Transverse colon (tissue), 4 donors: Measurements from ENCODE around the gene VPS8. TPM values are rescaled to one million over a fixed set of nuclear protein-coding genes. Genes with fewer than 3 reads are reported as not detected.

ENCODE experiments used
- DNase-seq: peaks from one replicate; pipeline ENCODE4 v3.0.0-alpha.2; 2019
- H3K27ac ChIP-seq, 4 donors: fragments of 200-600 bp; sonication (generic); 2 replicates each; pipeline ENCODE4 v1.5.1; 2016 to 2018; ENCODE audit warnings: inconsistent platforms in 4 of 4
- H3K27me3 ChIP-seq: fragments of 200-600 bp; sonication (generic); 2 replicates; pipeline ENCODE4 v1.5.1; 2017; ENCODE audit warnings: inconsistent platforms
- H3K36me3 ChIP-seq, 4 donors: fragments of 200-600 bp; sonication (generic); 2 replicates each; pipeline ENCODE4 v1.5.1; 2017 to 2019; ENCODE audit warnings: inconsistent platforms in 4 of 4
- H3K4me1 ChIP-seq, 4 donors: fragments of 200-600 bp; sonication (generic); 2 replicates each; pipeline ENCODE4 v1.5.1; 2017 to 2020; ENCODE audit warnings: inconsistent platforms in 4 of 4
- H3K4me3 ChIP-seq, 4 donors: fragments of 200-600 bp; sonication (generic); 1 replicate in 1 of 4; 2 replicates in 3 of 4; pipeline versions ENCODE4 v1.5.1 to v1.6.1; 2017 to 2019; ENCODE audit warnings: inconsistent platforms in 4 of 4
- H3K9me3 ChIP-seq, 2 donors: fragments of 200-600 bp; sonication (generic); 2 replicates each; pipeline ENCODE4 v1.5.1; 2017 to 2019; ENCODE audit warnings: inconsistent platforms in 2 of 2
- EP300 ChIP-seq: sonication (generic); formaldehyde crosslinking; IDR thresholded peaks from one replicate; pipeline ENCODE4 v1.6.1; 2017; ENCODE audit warnings: antibody characterized with exemption, low read depth
- POLR2A ChIP-seq: fragments of 450-650 bp; IDR thresholded peaks from one replicate; pipeline ENCODE4 v1.6.1; 2016; ENCODE audit warnings: antibody characterized with exemption, mild to moderate bottlenecking, moderate library complexity
- POLR2AphosphoS5 ChIP-seq, 3 donors: sonication (generic); formaldehyde crosslinking; IDR thresholded peaks; one replicate each; pipeline ENCODE4 v1.6.1; 2016; ENCODE audit warnings: antibody characterized with exemption in 3 of 3
- WGBS, 2 donors: methylation state at CpG; one replicate each; pipeline ENCODE4 v1.1.5; 2018; ENCODE audit warnings: low coverage in 1 of 2; 5-methylcytosine and 5-hydroxymethylcytosine counted together
- in situ Hi-C, 4 donors: fragments of 200-750 bp; cut with MboI; loops; one replicate each; pipeline versions ENCODE4 v1.15.0 to v1.15.1; 2017; ENCODE audit warnings: low sequenced_read_pairs in 3 of 4, low pct_ligation_motif_present in 1 of 4, low pct_unique_long_range_greater_than_20kb in 1 of 4
- intact Hi-C: fragments of 100-400 bp; cut with DNase I; formaldehyde crosslinking; loops from one replicate; pipeline ENCODE4 v1.15.1; 2023; ENCODE audit warnings: low total_unique reads
- total RNA-seq, 4 donors: library from RNA; depleted of rRNA; stranded (reverse); fragments of >200 nt; gene quantifications; one replicate each; pipeline ENCODE4 v1.1.0, GENCODE V29; 2016
- TF ChIP-seq, protein P1 (sequence below), 5 experiments: fragments of 200-600 bp in 3 of 5; fragments of 450-650 bp in 2 of 5; sonication (generic) in 3 of 5; IDR thresholded peaks; 1 replicate in 2 of 5; 2 replicates in 3 of 5; pipeline ENCODE4 v1.5.1; 2016 to 2017; ENCODE audit warnings: antibody characterized with exemption in 5 of 5, inconsistent platforms in 3 of 5, mild to moderate bottlenecking in 2 of 5, moderate library complexity in 1 of 5

Gene VPS8
- total RNA-seq, 4 donors from 2014 or later = 35.8 to 115 (median 70.3) TPM

DNA sequence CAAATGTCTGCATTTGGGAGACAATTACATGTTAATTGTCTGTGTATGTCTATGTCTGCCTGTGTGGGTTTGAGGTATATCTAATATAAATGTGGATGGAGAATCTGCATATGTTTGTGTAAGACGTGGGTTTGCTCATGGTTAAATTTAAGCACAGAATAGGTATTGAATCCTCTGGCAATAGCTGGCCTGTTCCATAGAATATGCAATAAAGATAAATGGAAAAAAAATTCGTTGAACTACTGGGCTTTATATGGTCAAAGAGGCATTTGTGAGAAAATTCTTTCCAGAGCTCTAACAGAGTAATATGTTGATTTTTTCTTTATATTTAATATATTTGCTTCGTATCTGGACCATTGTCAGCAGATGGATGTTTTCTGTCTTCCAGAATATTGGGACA, 1.4 kb downstream of the VPS8 start:
- in situ Hi-C loops = no loop called here
- H3K4me3 ChIP-seq = peak overlapping the region in 1 of 4 donors; percentile 77
- peaks cover 6 to 23% (median 10%) of the 10 kb centered on the region in 4 donors for H3K4me1 ChIP-seq
- no peak for DNase-seq
- H3K27me3 ChIP-seq = no peaks in the 10 kb centered on the region
- H3K9me3 ChIP-seq = no peaks in the 10 kb centered on the region
- no peak overlapping the region for H3K27ac ChIP-seq
- intact Hi-C loops = no loop called here
- no peaks in the 10 kb centered on the region for H3K36me3 ChIP-seq
- TF ChIP-seq EP300 (no peak), POLR2A (no peak), POLR2AphosphoS5 (IDR thresholded peaks at IDR 0.05) (no peak)
- TF ChIP-seq, protein P1, sequence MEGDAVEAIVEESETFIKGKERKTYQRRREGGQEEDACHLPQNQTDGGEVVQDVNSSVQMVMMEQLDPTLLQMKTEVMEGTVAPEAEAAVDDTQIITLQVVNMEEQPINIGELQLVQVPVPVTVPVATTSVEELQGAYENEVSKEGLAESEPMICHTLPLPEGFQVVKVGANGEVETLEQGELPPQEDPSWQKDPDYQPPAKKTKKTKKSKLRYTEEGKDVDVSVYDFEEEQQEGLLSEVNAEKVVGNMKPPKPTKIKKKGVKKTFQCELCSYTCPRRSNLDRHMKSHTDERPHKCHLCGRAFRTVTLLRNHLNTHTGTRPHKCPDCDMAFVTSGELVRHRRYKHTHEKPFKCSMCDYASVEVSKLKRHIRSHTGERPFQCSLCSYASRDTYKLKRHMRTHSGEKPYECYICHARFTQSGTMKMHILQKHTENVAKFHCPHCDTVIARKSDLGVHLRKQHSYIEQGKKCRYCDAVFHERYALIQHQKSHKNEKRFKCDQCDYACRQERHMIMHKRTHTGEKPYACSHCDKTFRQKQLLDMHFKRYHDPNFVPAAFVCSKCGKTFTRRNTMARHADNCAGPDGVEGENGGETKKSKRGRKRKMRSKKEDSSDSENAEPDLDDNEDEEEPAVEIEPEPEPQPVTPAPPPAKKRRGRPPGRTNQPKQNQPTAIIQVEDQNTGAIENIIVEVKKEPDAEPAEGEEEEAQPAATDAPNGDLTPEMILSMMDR (IDR thresholded peaks at IDR 0.05) = no peak
- 76 to 77% methylated on average over 3 of the region's 3 CpGs for WGBS, 2 donors

DNA sequence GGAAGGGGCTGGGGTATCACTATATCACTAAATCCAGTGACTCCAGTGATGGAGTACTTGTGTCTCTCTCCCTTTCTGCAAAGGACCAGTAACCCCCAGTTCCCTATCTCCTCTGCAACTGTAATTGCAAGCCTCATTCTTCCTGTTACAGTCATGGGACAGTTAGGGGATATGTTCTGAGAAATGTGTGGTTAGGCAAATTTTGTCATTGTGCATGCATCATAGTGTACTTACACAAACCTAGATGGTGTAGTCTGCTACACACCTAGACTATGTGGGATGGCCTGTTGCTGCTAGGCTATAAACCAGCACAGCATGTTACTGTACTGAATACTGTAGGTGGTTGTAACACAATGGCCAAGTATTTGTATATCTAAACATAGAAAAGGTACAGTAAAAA, 2.2 kb downstream of the VPS8 start:
- intact Hi-C loops = no loop called here
- H3K36me3 ChIP-seq = no peaks in the 10 kb centered on the region
- H3K9me3 ChIP-seq = no peaks in the 10 kb centered on the region
- in situ Hi-C loops = no loop called here
- H3K27me3 ChIP-seq = no peaks in the 10 kb centered on the region
- no peak overlapping the region for H3K4me3 ChIP-seq
- no peak overlapping the region for H3K27ac ChIP-seq
- TF ChIP-seq EP300 (no peak), POLR2AphosphoS5 (IDR thresholded peaks at IDR 0.05) (no peak), POLR2A (no peak)
- TF ChIP-seq, protein P1 (IDR thresholded peaks at IDR 0.05) = no peak
- DNase-seq = no peak
- H3K4me1 ChIP-seq = peaks cover 6 to 23% (median 10%) of the 10 kb centered on the region in 4 donors

DNA sequence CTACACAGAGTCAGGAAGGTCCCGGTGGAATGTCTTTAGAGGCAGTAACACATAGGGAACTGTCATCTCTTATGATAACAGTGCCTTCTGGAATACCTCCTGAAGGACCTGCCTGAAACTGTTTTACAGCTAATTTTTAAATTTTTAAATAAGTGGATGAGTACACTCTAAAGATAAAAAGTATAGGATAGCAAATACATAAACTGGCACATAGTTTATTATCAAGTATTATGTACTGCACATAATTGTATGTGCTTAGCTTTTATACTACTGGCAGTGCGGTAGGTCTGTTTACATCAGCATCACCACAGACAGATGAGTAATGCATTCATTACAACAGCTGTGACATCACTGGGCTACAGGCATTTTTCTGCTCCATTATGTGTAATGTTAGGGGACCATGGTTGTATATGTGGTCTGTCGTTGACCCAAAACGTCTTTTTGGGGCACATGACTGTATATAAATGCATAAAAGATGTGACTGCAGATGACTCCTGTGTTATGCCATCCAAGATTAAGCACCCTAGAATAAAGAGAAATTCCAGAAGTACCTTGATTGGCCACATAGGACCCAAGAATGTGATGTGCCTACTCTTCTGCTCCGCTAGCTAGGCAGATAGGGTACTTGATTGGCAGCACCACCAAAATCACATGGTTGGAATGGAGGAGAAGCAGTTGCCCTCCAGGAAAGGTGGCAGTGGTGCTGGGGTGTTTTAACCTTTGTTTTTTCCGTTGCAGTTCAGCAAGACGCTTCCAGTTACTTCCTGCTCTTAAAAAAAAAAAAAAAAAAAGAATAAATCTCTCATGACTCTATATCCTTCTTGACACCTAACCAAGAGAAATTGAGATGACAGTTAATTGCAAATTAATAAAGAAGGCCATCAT, 3.3 kb downstream of the VPS8 start:
- peaks cover 6 to 23% (median 10%) of the 10 kb centered on the region in 4 donors for H3K4me1 ChIP-seq
- no peak for DNase-seq
- WGBS, 2 donors = 59 to 76% methylated on average over 4 to 7 of the region's 7 CpGs
- no peak for TF ChIP-seq POLR2A
- TF ChIP-seq, protein P1 (IDR thresholded peaks at IDR 0.05) = no peak
- no peak for TF ChIP-seq EP300
- no peak for TF ChIP-seq POLR2AphosphoS5 (IDR thresholded peaks at IDR 0.05)
- no peak overlapping the region for H3K4me3 ChIP-seq
- no peaks in the 10 kb centered on the region for H3K9me3 ChIP-seq
- in situ Hi-C loops (no loop called here), intact Hi-C loops (no loop called here)
- H3K27ac ChIP-seq = no peak overlapping the region
- no peaks in the 10 kb centered on the region for H3K27me3 ChIP-seq
- no peaks in the 10 kb centered on the region for H3K36me3 ChIP-seq

DNA sequence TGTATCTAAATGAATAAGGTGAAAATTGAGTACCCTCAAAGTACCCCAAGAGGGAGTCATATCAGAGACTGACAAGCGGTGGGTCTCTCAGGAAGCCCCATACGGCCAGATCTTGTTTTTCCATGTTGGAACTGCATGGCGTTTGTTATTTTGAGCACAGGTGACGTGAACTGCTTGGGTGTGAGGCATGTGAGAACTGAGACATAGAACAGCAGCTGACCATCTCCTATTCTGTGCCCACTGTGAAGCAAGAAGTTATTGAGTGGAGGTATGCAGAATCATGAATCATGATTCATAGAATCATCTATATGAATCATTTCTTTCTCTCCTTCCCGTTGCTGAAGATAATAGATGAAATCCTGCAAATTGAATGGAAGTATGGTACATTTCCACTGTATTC, 4.6 kb downstream of the VPS8 start:
- DNase-seq = no peak
- Histone ChIP-seq H3K9me3 (no peaks in the 10 kb centered on the region), H3K4me3 (no peak overlapping the region), H3K27me3 (no peaks in the 10 kb centered on the region), H3K27ac (no peak overlapping the region), H3K4me1 (peaks cover 6 to 19% (median 10%) of the 10 kb centered on the region in 4 donors), H3K36me3 (no peaks in the 10 kb centered on the region)
- intact Hi-C loops (no loop called here), in situ Hi-C loops (no loop called here)
- WGBS, 2 donors = 89 to 98% methylated on average over 5 of the region's 5 CpGs
- TF ChIP-seq POLR2AphosphoS5 (IDR thresholded peaks at IDR 0.05) (no peak), POLR2A (no peak), EP300 (no peak)
- TF ChIP-seq, protein P1 (IDR thresholded peaks at IDR 0.05) = no peak
